A549 treated with CpdA at 1 μM for 4 hours (cell line): Measurements from ENCODE around the gene P3H3. TPM values are rescaled to one million over a fixed set of nuclear protein-coding genes. Genes with fewer than 3 reads are reported as not detected.

Experiments
- total RNA-seq: library from RNA; stranded (reverse); fragments of 200-300 nt; extraction: Qiagen RNA extraction; gene quantifications from 5 replicates; pipeline ENCODE4 v1.2.3, GENCODE V29; 2022; ENCODE audit warnings: low read depth

P3H3 gene
- total RNA-seq = 20.2 to 31.6 TPM (median 27.4 TPM) in 5 replicates

GRCh38 chr12:6827982-6828780 is at the start of gene P3H3:
TSS of gene P3H3 (plus strand) at chr12:6828407. CDS start at chr12:6828441, 34 bp downstream.

GRCh38 chr12:6788972-6789924 is 39.0 kb upstream of the P3H3 start, which contains the start of gene CD4:
TSS of gene CD4 (plus strand) at chr12:6789528. CDS start at chr12:6800139, 10,611 bp downstream.

GRCh38 chr12:6821591-6822425 is 6.4 kb upstream of the P3H3 start, which contains the start of gene GPR162:
TSS of gene GPR162 (plus strand) at chr12:6821821. CDS start at chr12:6823899, 2,078 bp downstream.

GRCh38 chr12:6840761-6841515 is 12.7 kb downstream of the P3H3 start, which contains the start of gene GNB3:
TSS of gene GNB3 (plus strand) at chr12:6840925. CDS start at chr12:6841288, 363 bp downstream.

GRCh38 chr12:6851153-6851920 is 23.1 kb downstream of the P3H3 start, which contains the start of gene CDCA3:
TSS of gene CDCA3 (minus strand) at chr12:6851286. CDS start at chr12:6850952, 334 bp downstream.

GRCh38 chr12:6851921-6852650 is 23.9 kb downstream of the P3H3 start, which contains the start of gene USP5:
TSS of gene USP5 (plus strand) at chr12:6852150. CDS start at chr12:6852180, 30 bp downstream.

GRCh38 chr12:6867413-6868210 is 39.4 kb downstream of the P3H3 start, which contains the start of gene TPI1:
TSS of gene TPI1 (plus strand) at chr12:6867531. CDS start at chr12:6867567, 36 bp downstream.

GRCh38 chr12:6873094-6874014 is 45.1 kb downstream of the P3H3 start, which contains the start of gene SPSB2:
TSS of gene SPSB2 (minus strand) at chr12:6873303. CDS start at chr12:6872901, 402 bp downstream.

Other genes with a start within 250 kb of the P3H3 start
- 64.4 to 86.3 TPM (median 68.7 TPM) in 5 replicates for gene CHD4, start 221.0 kb upstream of the P3H3 start, total RNA-seq
- gene LPAR5, start 192.4 kb upstream of the P3H3 start, total RNA-seq = 0.34 to 0.59 TPM (median 0.54 TPM) in 5 replicates
- 0.10 to 0.24 TPM (median 0.18 TPM) in 4 of 5 replicates, not detected in the other for gene ACRBP, start 181.0 kb upstream of the P3H3 start, total RNA-seq
- 12.4 to 18.9 TPM (median 17.0 TPM) in 5 replicates for gene ING4, start 165.3 kb upstream of the P3H3 start, total RNA-seq
- 52.4 to 68.0 TPM (median 62.6 TPM) in 5 replicates for gene ZNF384, start 139.0 kb upstream of the P3H3 start, total RNA-seq
- gene PIANP, start 127.6 kb upstream of the P3H3 start, total RNA-seq = 0.43 to 1.0 TPM (median 0.87 TPM) in 5 replicates
- 48.5 to 61.1 TPM (median 55.6 TPM) in 5 replicates for gene COPS7A, start 104.4 kb upstream of the P3H3 start, total RNA-seq
- gene MLF2, start 75.3 kb upstream of the P3H3 start, total RNA-seq = 262 to 311 TPM (median 307 TPM) in 5 replicates
- 593 to 1,064 TPM (median 878 TPM) in 5 replicates for gene PTMS, start 62.0 kb upstream of the P3H3 start, total RNA-seq
- 0.87 to 2.2 TPM (median 1.6 TPM) in 5 replicates for gene LAG3, start 55.9 kb upstream of the P3H3 start, total RNA-seq
- gene CD4, start 38.9 kb upstream of the P3H3 start, total RNA-seq = not detected in 5 replicates
- 0.31 to 0.54 TPM (median 0.42 TPM) in 5 replicates for gene GPR162, start 6.6 kb upstream of the P3H3 start, total RNA-seq
- gene GNB3, start 12.5 kb downstream of the P3H3 start, total RNA-seq = 1.7 to 2.4 TPM (median 1.9 TPM) in 5 replicates
- 80.3 to 92.3 TPM (median 82.2 TPM) in 5 replicates for gene CDCA3, start 22.9 kb downstream of the P3H3 start, total RNA-seq
- 74.6 to 97.4 TPM (median 77.2 TPM) in 5 replicates for gene USP5, start 23.7 kb downstream of the P3H3 start, total RNA-seq
- gene TPI1, start 39.1 kb downstream of the P3H3 start, total RNA-seq = 1,360 to 1,675 TPM (median 1,619 TPM) in 5 replicates
- gene SPSB2, start 44.9 kb downstream of the P3H3 start, total RNA-seq = 16.8 to 22.9 TPM (median 19.9 TPM) in 5 replicates
- gene LRRC23, start 76.4 kb downstream of the P3H3 start, total RNA-seq = 16.4 to 17.9 TPM (median 16.5 TPM) in 5 replicates
- 41.2 to 50.5 TPM (median 42.1 TPM) in 5 replicates for gene ENO2, start 86.2 kb downstream of the P3H3 start, total RNA-seq
- 48.9 to 77.1 TPM (median 73.0 TPM) in 5 replicates for gene ATN1, start 99.6 kb downstream of the P3H3 start, total RNA-seq
- gene RNU7-1, start 115.4 kb downstream of the P3H3 start, total RNA-seq = not detected in 5 replicates
- gene C12orf57, start 115.6 kb downstream of the P3H3 start, total RNA-seq = 250 to 321 TPM (median 290 TPM) in 5 replicates
- gene PTPN6, start 122.9 kb downstream of the P3H3 start, total RNA-seq = 10.3 to 13.1 TPM (median 12.1 TPM) in 5 replicates
- gene PHB2, start 142.3 kb downstream of the P3H3 start, total RNA-seq = 308 to 350 TPM (median 341 TPM) in 5 replicates
- gene EMG1, start 142.5 kb downstream of the P3H3 start, total RNA-seq = 61.3 to 69.0 TPM (median 66.0 TPM) in 5 replicates
- gene LPCAT3, start 190.1 kb downstream of the P3H3 start, total RNA-seq = 26.2 to 31.5 TPM (median 27.2 TPM) in 5 replicates
- 36.8 to 62.7 TPM (median 41.0 TPM) in 5 replicates for gene C1S, start 232.3 kb downstream of the P3H3 start, total RNA-seq